Fibroblast of gingiva (primary cell): ENCODE measurements around the gene TMA7B.
"Not testable (repeated sequence)": the region's sequence is repeated elsewhere in the genome, so short reads cannot be mapped to it uniquely, and the experiment has no call there.

Experiments used
- DNase-seq: peaks from one replicate; pipeline ENCODE4 v3.0.0-alpha.2; 2011; ENCODE audit warnings: low read depth

TMA7B gene

GRCh38 chr22:39933741-39934140 lies 26.5 kb upstream of the TMA7B start:
- no peak for DNase-seq

- DNase-seq, result no peak
Observed at GRCh38 chr22:39935116-39935515, 25.1 kb upstream of the TMA7B start.

GRCh38 chr22:39935612-39936011 lies 24.6 kb upstream of the TMA7B start:
- DNase-seq, result no peak

DNA sequence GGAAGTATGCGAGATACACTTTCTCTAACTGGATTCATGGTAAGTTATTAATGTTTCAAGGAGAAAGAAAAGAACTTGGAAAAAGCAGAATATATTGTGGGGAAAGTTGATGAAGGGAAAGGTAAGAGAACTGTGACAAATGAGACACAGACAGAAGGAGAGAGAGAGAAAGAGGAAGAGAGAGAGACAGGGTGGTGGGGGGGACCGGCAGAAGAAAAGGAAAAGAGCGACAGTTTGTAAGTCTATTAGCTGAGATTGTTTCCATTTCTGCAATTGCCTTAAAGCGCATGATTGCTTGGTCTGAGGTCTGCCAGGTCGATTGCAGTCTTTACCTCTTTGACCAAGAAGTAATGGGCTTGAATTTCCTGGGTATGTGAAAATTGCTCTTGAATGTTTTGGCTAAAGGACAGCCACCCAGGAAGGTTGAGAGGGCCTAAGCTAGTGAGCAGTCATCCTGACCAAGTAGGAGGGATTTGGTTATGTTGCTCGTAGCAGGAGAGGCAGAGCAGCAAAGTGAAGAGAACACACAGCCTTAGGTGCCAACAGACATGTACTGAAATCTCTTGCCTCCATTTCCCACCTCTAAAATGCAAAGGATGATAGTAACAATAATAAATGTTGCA lies 23.6 kb upstream of the TMA7B start:
- DNase-seq, result no peak

DNA sequence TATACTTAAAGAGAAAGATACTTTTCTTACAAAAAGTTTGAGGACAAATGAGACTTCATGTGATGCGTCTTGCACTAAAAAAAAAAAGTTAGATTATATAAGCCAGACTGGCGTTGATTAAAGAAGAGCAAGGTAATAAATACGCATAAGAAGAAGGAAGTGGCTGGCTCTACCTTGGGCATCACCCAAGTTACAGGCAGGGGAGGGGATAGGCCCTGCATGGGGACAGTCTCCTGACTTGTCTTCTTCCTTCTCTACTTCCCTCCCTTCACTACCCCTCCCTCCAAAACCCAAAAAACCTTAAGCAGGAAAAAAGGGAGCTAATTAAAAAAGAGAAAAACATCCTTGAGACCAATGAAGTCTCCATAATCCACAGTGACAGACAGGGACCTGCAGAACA lies 22.3 kb upstream of the TMA7B start:
- DNase-seq, result no peak

DNA sequence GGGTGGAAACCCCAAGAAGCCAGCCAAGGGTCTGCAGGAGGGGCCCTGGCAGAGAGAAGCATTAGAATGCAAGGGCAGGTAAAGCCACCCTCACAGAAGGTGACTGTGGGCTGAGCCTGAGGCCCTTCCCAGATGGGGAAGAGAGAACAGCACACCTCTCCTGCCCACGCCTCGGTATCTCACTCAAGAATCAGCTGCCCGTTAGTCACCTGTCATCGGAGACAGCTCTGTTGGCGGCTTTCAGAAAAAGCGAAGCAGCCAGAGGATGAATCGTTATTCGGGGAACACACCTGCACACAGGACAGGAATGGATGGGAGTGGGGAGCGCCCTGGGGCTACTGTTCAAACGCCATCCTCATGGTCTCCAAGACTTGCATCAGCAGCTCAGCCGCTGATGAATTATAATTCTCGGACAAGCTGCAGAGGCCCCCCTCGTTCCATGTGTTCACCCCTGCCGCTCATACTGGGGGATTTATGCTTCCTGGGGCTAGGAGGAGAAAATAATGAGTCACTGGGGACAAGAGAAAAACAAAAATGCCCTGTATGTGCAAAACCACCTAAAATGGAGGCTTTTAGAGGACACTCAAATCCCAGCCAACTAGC lies 21.6 kb upstream of the TMA7B start:
- DNase-seq, result no peak

DNA sequence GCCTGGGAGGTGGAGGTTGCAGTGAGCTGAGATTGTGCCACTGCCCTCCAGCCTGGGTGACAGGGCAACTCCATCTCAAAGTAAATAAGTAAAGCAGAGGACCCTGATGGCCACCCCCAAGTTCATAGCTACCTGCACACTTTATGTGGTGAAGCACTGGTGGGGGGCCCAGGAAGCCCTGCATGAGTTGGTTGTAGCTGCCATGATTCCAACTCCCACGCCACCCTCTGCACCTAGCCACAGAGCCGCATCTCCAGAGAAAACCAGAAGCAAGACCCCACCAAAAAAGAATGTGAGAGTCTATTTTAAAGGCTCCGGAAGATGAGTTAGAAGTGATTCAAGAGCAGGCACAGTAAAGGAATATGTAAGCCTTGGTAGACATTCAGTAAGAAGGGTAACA lies 20.4 kb upstream of the TMA7B start:
- no peak for DNase-seq

DNA sequence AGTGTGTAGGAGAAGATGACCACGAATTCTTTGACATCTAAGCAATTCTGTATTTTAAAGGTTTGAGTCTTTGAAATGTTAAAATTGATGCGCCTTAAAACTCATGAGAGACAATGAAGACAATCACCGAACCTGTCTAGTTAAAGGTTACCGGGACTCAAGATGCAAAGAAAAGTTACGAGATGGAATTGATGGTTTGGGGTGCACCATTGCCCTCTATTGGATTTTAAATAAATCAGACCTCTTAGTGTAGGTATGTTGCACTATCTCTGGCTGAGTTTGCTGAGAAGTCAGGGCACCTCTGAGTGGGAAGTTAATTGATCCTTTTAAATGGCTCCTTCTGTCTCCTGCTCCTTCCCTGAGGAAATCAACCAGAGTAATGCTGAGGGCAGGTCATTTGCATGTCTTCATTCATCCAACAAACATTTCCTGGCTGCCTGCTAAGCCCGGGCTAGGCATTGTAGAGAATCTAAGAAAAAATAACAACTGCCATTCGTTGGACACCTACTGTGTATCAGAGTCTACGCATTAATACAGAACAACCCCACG lies 19.4 kb upstream of the TMA7B start:
- no peak for DNase-seq

DNA sequence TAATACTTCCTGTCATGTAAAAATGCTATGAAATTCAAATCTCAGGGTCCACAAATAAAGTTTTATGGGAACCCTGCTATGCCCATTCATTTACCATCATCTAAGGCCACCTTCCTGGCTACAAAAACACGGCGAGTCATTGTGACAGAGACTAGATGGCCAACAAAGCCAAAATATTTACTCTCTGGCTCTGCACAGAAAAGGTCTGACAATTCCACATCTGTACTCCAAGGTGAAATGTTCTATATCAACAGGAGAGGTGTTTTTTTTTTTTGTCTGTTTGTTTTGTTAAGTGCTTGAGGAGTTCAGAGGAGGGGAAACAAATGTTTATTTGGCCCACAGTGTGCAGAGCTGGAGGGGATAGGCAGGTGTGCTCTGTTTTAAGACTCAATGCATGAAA lies 18.6 kb upstream of the TMA7B start:
- no peak for DNase-seq

- no peak for DNase-seq
Observed at GRCh38 chr22:39942439-39943230, 17.6 kb upstream of the TMA7B start.

DNA sequence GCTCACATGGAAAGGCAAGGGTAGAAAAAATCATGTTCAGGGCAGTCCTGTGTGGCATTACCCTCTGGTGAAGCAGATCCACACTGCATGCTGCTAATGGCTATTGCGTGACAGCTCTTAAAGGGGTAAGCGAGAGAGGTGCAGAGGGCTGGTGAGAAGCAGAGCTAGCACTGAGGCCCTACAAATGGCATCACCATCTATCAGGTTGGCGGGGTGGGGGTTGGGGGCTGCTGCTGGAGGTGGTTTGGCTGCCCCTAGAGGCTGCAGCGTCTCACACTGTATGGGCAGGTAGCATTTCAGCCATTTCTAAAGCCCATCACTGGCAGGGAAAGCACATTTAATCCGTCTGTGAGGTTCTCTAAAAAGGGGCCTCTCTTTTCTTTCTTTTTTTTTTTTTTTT lies 16.9 kb upstream of the TMA7B start:
- DNase-seq, result no peak

- DNase-seq, result no peak
Observed at GRCh38 chr22:39943953-39944872, 16.0 kb upstream of the TMA7B start.

DNA sequence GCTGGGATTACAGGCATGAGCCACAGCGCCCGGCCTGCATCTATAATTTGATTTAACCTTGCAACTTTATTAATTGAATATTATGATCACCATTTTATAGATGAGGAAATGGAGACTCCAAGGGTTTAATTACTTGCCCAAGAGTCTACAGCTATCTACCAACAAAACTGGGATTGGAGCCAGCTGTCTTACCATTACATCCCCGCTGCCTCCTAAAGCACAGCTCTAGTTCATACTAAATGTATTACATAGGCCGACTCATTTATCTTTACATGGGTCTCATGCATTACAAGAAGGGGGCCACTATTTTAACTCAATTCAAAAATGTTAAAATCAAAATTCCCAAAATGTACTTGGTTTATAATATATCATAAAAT lies 14.1 kb upstream of the TMA7B start:
- DNase-seq, result no peak

GRCh38 chr22:39946503-39947219 lies 13.5 kb upstream of the TMA7B start:
- no peak for DNase-seq

DNA sequence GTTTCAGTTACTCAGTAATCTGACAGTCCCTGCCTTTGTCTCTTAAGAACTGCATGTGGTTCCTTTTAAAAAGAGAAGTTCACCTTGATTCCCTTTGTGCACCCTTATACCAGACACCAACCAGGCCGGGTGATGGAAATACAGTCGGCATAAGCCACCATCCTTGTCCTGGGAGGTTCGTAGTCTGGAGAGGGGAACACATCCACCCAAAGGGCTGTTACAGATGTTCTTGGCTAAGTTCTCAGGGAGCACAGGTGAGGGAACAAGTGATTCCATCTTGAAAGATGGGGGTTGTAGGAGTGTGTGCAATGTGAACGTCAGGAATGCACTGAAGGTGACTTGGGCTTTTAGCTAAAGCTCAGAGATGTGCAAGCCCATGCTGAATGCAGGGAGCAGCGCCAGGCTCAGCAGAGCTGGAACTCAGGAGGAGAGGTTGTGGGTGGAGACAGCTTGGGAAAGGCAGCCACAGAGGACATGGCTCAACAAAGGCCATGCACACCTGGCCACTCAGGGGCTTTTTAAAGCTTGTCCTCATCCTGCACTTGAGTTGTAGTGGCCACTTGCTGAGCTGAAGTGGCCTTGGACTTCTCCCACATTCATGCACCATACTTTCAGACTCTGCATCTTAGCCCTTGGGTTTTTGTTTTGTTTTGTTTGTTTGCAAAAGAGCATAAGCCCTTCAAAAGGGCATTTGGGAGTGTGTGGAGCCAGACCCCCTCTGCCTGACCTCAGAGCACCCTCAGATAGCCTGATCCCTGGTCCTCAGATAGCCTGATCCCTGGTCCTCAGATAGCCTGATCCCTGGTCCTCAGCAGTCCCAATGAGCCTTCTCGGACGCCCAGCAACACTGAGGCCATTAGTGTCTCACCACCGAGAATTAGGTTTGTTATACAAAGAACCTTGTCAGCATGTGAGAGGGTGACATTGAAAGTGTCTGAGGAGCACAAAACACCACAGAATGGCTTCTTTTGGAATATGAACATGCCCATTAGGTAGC lies 12.7 kb upstream of the TMA7B start:
- no peak for DNase-seq

DNA sequence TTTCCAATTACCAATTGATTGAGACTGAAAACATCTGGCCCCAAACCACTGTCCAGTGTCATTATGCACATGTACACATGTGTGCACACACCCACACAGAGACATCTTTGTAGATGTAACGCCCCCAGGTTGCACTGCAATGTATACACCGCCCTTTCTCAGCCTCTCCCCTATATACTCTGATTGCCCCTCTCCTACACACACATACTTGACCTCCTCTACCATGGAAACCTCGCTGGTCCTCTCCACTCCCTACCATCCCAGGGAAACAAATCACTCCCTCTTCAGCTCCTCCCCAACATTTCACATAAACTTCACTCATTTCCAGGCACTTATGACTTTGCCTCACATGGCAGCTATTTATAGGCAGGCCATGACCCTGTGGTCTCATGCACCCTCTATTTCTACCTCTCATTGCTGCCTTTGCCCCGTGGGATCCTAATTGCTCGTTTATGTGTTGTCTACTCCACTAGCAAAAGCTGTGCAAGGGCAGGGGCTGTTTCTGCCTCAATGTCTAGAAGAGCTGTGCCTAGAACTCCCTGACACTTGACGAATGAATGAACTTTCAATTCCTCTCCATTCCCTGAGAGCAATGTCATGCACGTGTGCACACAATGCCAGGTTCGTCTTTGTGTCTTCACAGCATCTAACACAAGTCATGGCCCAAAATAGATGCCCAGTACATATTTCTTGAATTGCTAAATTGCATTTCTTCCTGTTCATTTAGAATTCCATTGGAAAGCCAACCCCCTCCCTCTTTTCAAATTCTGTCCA lies 10.0 kb upstream of the TMA7B start:
- no peak for DNase-seq

DNA sequence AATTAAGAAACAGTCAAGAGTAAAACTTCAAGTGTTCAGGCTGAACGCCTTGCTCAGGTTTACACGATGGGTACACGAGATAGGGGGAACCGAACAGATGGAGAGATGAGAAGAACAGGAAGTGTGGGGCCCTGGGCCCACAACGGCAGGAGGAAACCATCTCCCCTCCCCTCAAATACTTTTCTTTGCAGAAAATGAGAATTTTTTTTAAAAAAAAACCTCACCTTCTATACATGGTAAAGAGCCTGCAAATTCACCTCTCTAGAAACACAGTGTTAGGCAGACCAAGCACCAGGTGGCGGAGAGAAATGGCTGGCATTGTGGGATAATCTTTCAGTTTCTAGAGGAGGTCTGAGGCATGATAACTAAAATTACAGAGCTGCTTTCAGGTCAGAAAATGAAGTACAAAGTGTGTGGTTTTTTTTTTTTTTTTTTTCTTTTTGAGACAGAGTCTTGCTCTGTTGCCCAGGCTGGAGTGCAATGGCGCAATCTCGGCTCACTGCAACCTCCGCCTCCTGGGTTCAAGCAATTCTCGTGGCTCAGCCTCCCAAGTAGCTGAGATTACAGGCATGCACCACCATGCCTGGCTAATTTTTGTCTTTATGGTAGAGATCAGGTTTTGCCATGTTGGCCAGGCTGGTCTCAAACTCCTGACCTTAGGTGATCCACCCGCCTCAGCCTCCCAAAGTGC lies 8.4 kb upstream of the TMA7B start:
- not testable (repeated sequence) for DNase-seq

- no peak for DNase-seq
Observed at GRCh38 chr22:39952347-39952746, 7.8 kb upstream of the TMA7B start.

DNA sequence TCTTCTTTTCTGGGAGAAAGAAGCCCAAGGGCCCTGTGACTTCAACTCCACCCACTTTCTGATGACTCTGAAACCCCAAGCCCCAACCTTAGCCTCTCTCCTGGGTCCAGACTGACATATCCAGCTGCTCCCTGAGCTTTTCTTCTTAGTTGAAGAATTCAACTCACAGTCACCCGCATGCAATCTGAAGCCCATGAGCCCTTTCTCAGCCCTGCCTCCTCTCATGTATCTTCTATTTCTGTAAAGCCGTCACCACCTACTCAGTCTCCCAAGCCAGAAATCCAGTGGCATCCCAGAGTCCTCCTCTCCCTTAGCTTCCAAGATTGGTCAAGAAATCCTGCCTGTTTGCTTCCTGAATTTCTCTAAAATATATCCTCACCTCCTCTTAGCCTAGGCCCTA lies 7.1 kb upstream of the TMA7B start:
- no peak for DNase-seq
